Muscle of leg (tissue), 16 donors: Measurements from ENCODE around the gene MTA3. TPM values are rescaled to one million over a fixed set of nuclear protein-coding genes. Genes with fewer than 3 reads are reported as not detected.

Source experiments
- DNase-seq: peaks from one replicate; pipeline ENCODE4 v3.0.0; 2013
- H3K27ac ChIP-seq: one replicate; pipeline ENCODE4 v1.5.1; 2013; ENCODE audit warnings: mild to moderate bottlenecking, low read length, control low read depth
- H3K27me3 ChIP-seq: one replicate; pipeline ENCODE4 v1.6.1; 2013; ENCODE audit warnings: low read length; ENCODE audit not compliant: control insufficient read depth, insufficient read depth
- H3K36me3 ChIP-seq: one replicate; pipeline ENCODE4 v1.6.1; 2013; ENCODE audit warnings: low read length; ENCODE audit not compliant: control insufficient read depth, insufficient read depth
- H3K4me1 ChIP-seq: one replicate; pipeline ENCODE4 v1.6.1; 2013; ENCODE audit warnings: low read length; ENCODE audit not compliant: control insufficient read depth, insufficient read depth
- H3K4me3 ChIP-seq: one replicate; pipeline ENCODE4 v1.5.1; 2013; ENCODE audit warnings: low read length, control low read depth
- H3K9me3 ChIP-seq: replicated peaks from 2 replicates; pipeline ENCODE4 v1.6.1; 2013; ENCODE audit warnings: low read depth, low read length; ENCODE audit not compliant: control insufficient read depth
- WGBS: methylation state at CpG from one replicate; pipeline ENCODE4 v1.1.5; 2013; ENCODE audit warnings: missing lambda C conversion rate; ENCODE audit not compliant: insufficient coverage; 5-methylcytosine and 5-hydroxymethylcytosine counted together
- long read RNA-seq, 11 donors: transcript quantifications; one replicate each; lab custom pipeline, GENCODE V29; 2026
- polyA plus RNA-seq, 8 donors: library from polyadenylated mRNA; unstranded; fragments of 120-200 nt; gene quantifications; one replicate each; pipeline versions ENCODE4 v1.2.1 to v1.2.3, GENCODE V29; 2013; ENCODE audit warnings: inconsistent platforms in 1 of 8, low replicate concordance in 1 of 8; ENCODE audit not compliant: insufficient read length in 8 of 8, insufficient read depth in 1 of 8
- total RNA-seq: library from RNA; stranded (reverse); fragments of 120-200 nt; gene quantifications from one replicate; pipeline ENCODE4 v1.2.4, GENCODE V29; 2013

The MTA3 gene
- 22.5 TPM for total RNA-seq
- polyA plus RNA-seq = 10 to 100 TPM; 24.0 to 37.9 (median 25.0) TPM
- long read RNA-seq, donor 1, partial matches to known transcripts = 0 of 6 reads
- long read RNA-seq, donor 1, other reads (novel, unspliced or antisense) = 0 of 6 reads
- long read RNA-seq, donor 2 = 0 reads
- long read RNA-seq, donor 3, partial matches to known transcripts = 0 of 6 reads
- long read RNA-seq, donor 3, other reads (novel, unspliced or antisense) = 0 of 6 reads
- long read RNA-seq, donor 4, partial matches to known transcripts = 0 of 1 reads
- long read RNA-seq, donor 4, other reads (novel, unspliced or antisense) = 0 of 1 reads
- long read RNA-seq, donor 5, transcript MTA3-215 (3 exons, 2,504 nt) = major isoform, 11 of 23 reads
- long read RNA-seq, donor 5, transcript MTA3-204 (14 exons, 2,041 nt) = minor isoform, 6 of 23 reads
- long read RNA-seq, donor 5, partial matches to known transcripts = 0 of 23 reads
- long read RNA-seq, donor 5, other reads (novel, unspliced or antisense) = 0 of 23 reads
- long read RNA-seq, donor 6, transcript MTA3-215 (3 exons, 2,504 nt) = major isoform, 5 of 11 reads
- long read RNA-seq, donor 6, partial matches to known transcripts = 0 of 11 reads
- long read RNA-seq, donor 6, other reads (novel, unspliced or antisense) = 0 of 11 reads
- long read RNA-seq, donor 7, transcript MTA3-215 (3 exons, 2,504 nt) = major isoform, 5 of 10 reads
- long read RNA-seq, donor 7, partial matches to known transcripts = 0 of 10 reads
- long read RNA-seq, donor 7, other reads (novel, unspliced or antisense) = 0 of 10 reads
- long read RNA-seq, donor 8, partial matches to known transcripts = 5 of 13 reads
- long read RNA-seq, donor 8, other reads (novel, unspliced or antisense) = 0 of 13 reads
- long read RNA-seq, donor 9, partial matches to known transcripts = 0 of 3 reads
- long read RNA-seq, donor 9, other reads (novel, unspliced or antisense) = 0 of 3 reads
- long read RNA-seq, donor 10, transcript MTA3-205 (14 exons, 2,202 nt) = major isoform, 6 of 17 reads
- long read RNA-seq, donor 10, partial matches to known transcripts = 9 of 17 reads
- long read RNA-seq, donor 10, other reads (novel, unspliced or antisense) = 0 of 17 reads
- long read RNA-seq, donor 11, transcript MTA3-215 (3 exons, 2,504 nt) = major isoform, 5 of 8 reads
- long read RNA-seq, donor 11, partial matches to known transcripts = 0 of 8 reads
- long read RNA-seq, donor 11, other reads (novel, unspliced or antisense) = 0 of 8 reads

- Histone ChIP-seq H3K9me3 (no peaks in the 10 kb centered on the region), H3K36me3 (peaks cover 11% of the 10 kb centered on the region), H3K27ac (peak within 1 kb of the TSS; percentile 83), H3K4me1 (peaks cover 10% of the 10 kb centered on the region), H3K27me3 (no peaks in the 10 kb centered on the region), H3K4me3 (peak within 1 kb of the TSS; percentile 76)
- peak; percentile 83 for DNase-seq
- 0% methylated on average over 38 of the region's 67 CpGs for WGBS
Observed at GRCh38 chr2:42568401-42569115, at the start of gene MTA3. Gene MTA3, plus strand, starts transcription at chr2:42568632. Its CDS starts 114 bp downstream, at chr2:42568746.

GRCh38 chr2:42519624-42520023, 48.8 kb upstream of the MTA3 start:
- WGBS = 92% methylated on average over 6 of the region's 8 CpGs
- H3K36me3 ChIP-seq = no peaks in the 10 kb centered on the region
- H3K27ac ChIP-seq = no peak overlapping the region
- H3K4me3 ChIP-seq = no peak overlapping the region
- no peaks in the 10 kb centered on the region for H3K27me3 ChIP-seq
- DNase-seq = no peak
- H3K4me1 ChIP-seq = no peaks in the 10 kb centered on the region
- no peaks in the 10 kb centered on the region for H3K9me3 ChIP-seq

GRCh38 chr2:42522035-42522434, 46.4 kb upstream of the MTA3 start:
- H3K4me3 ChIP-seq = no peak overlapping the region
- H3K36me3 ChIP-seq = no peaks in the 10 kb centered on the region
- DNase-seq = no peak
- no peaks in the 10 kb centered on the region for H3K4me1 ChIP-seq
- 83% methylated on average over 2 of the region's 2 CpGs for WGBS
- no peaks in the 10 kb centered on the region for H3K27me3 ChIP-seq
- H3K9me3 ChIP-seq = no peaks in the 10 kb centered on the region
- H3K27ac ChIP-seq = no peak overlapping the region

GRCh38 chr2:42523341-42523740, 45.1 kb upstream of the MTA3 start:
- H3K27me3 ChIP-seq = no peaks in the 10 kb centered on the region
- H3K27ac ChIP-seq = no peak overlapping the region
- no peaks in the 10 kb centered on the region for H3K36me3 ChIP-seq
- WGBS = 43% methylated on average over 10 of the region's 13 CpGs
- no peaks in the 10 kb centered on the region for H3K9me3 ChIP-seq
- no peaks in the 10 kb centered on the region for H3K4me1 ChIP-seq
- DNase-seq = no peak
- no peak overlapping the region for H3K4me3 ChIP-seq

- no peaks in the 10 kb centered on the region for H3K36me3 ChIP-seq
- WGBS = no CpG with 5 or more reads among the region's 4 CpGs
Observed at GRCh38 chr2:42532397-42532796, 36.0 kb upstream of the MTA3 start.

GRCh38 chr2:42537493-42537892, 30.9 kb upstream of the MTA3 start:
- Histone ChIP-seq H3K4me3 (no peak overlapping the region), H3K4me1 (no peaks in the 10 kb centered on the region), H3K27ac (no peak overlapping the region), H3K27me3 (no peaks in the 10 kb centered on the region), H3K9me3 (no peaks in the 10 kb centered on the region), H3K36me3 (no peaks in the 10 kb centered on the region)
- DNase-seq = no peak
- WGBS = no CpG with 5 or more reads among the region's 3 CpGs

More at GRCh38 chr2:42532397-42532796, 36.0 kb upstream of the MTA3 start:
- Histone ChIP-seq H3K9me3 (no peaks in the 10 kb centered on the region), H3K4me1 (no peaks in the 10 kb centered on the region), H3K4me3 (no peak overlapping the region), H3K27me3 (no peaks in the 10 kb centered on the region), H3K27ac (no peak overlapping the region)
- no peak for DNase-seq

GRCh38 chr2:42542871-42543270, 25.6 kb upstream of the MTA3 start:
- Histone ChIP-seq H3K36me3 (no peaks in the 10 kb centered on the region), H3K27me3 (no peaks in the 10 kb centered on the region), H3K27ac (no peak overlapping the region), H3K4me1 (no peaks in the 10 kb centered on the region), H3K4me3 (no peak overlapping the region), H3K9me3 (no peaks in the 10 kb centered on the region)
- DNase-seq = no peak
- 80% methylated on average over 2 of the region's 4 CpGs for WGBS

- Histone ChIP-seq H3K27me3 (no peaks in the 10 kb centered on the region), H3K4me1 (no peaks in the 10 kb centered on the region), H3K9me3 (no peaks in the 10 kb centered on the region), H3K27ac (no peak overlapping the region), H3K4me3 (no peak overlapping the region), H3K36me3 (no peaks in the 10 kb centered on the region)
- DNase-seq = no peak
- 81% methylated on average over 4 of the region's 8 CpGs for WGBS
Observed at GRCh38 chr2:42545023-42545721, 23.3 kb upstream of the MTA3 start.

GRCh38 chr2:42545841-42546390, 22.5 kb upstream of the MTA3 start:
- Histone ChIP-seq H3K4me3 (no peak overlapping the region), H3K9me3 (no peaks in the 10 kb centered on the region), H3K27me3 (no peaks in the 10 kb centered on the region), H3K36me3 (no peaks in the 10 kb centered on the region), H3K27ac (no peak overlapping the region), H3K4me1 (no peaks in the 10 kb centered on the region)
- no CpG with 5 or more reads among the region's 9 CpGs for WGBS
- DNase-seq = no peak
